T-helper 2 cell (primary cell): ENCODE data around the gene ZNF506.
"Not testable (repeated sequence)": the region's sequence is repeated elsewhere in the genome, so short reads cannot be mapped to it uniquely, and the experiment has no call there.

Experiments used
- DNase-seq, 5 experiments: peaks; one replicate each; pipeline versions ENCODE4 v3.0.0 to v3.0.0-alpha.2; 2012 to 2022

ZNF506 gene

DNA sequence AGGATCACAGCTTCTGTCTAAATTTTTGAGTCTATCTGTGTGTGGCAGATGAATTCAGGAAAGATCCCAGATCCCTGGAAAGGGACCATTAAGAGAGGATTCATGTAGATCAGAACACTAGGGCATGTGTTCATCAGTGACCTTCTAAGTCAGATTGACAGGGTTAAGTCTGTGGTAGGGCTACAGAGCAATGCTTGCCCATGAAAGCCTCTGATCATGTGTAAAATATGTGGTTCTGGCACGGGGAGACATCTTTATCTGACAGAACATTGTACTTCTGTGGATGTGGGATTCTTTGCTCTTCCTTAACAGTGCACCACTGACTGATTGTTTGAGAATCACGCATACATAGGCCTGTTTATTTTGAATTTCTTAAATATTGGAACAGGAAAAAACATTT is 42.9 kb downstream of the ZNF506 start:
- DNase-seq, result no peak

- DNase-seq, result no peak
These were observed 43.9 kb downstream of the ZNF506 start for GRCh38 chr19:19777692-19778091.

DNA sequence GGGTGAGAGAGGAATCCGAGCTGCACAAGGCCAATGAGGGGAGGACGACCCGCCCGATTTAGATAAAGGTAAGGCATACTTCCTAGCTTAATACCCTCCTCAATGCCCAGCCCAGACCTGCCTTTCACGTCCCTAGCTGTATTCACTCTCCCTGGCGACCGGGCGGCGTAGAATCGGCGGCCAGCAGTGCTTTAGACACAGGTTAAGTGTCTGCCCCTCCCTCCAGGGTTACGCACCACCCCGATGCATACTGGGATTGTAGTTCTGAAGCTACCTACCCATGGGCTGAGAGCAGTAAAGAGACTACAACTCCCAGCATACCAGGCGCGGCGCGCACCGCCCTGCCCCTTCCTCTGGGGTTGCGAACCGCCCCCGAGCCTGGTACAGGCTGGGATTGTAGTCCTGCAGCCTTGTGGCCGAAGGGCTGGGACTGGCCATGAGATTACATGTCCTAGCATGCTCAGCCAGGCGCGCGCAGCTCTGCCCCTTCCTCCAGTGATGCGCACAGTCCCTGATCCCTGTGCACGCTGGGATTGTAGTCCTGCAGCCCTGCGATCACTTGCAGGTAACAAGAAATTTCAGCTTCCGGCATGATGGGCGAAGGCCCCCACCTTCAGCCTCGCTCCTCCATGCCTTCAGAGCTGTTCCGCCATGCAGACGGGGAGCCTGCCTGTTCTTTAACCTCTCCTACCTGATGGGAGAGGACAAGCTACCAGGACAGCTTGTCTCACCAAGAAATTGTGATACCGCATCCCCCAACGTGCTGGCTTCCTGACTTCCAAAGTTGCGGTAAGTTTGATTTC is 45.1 kb downstream of the ZNF506 start:
- DNase-seq, result peak; percentile 77 to 95 (median 86)

DNA sequence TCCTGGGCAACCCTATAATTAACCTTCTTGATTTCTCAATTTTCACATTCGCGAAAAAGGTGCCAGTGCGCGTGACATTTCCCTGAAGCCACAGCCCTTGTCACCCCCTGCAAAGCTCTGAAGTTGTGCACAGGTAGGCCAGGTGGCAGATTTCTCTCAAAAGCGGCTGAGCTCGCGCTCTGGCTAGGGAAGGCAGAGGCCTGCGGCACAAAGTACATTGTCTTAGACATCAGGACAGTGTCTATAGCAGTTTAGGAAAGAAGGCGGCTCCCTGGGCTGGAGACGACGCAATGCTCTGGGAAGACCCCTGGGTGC is 45.7 kb downstream of the ZNF506 start:
- DNase-seq, result no peak

- DNase-seq, result no peak
These were observed 47.1 kb downstream of the ZNF506 start for GRCh38 chr19:19774354-19775033.

DNA sequence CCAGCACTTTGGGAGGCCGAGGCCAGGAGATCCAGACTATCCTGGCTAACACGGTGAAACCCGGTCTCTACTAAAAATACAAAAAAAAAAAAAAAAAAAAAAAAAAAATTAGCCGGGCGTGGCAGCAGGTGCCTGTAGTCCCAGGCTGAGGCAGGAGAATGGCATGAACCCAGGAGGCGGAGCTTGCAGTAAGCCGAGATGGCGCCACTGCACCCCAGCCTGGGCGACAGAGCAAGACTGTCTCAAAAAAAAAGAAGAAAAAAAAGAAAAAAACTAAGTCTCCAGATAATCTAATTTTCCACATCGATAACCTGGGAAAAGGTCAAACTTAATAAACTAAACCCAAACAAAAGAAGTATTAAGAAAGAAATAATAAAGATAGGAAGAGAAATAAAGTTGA is 49.6 kb downstream of the ZNF506 start:
- DNase-seq, result not testable (repeated sequence)

- not testable (repeated sequence) for DNase-seq
These were observed 51.6 kb downstream of the ZNF506 start for GRCh38 chr19:19769971-19770370.

- DNase-seq, result no peak
These were observed 63.4 kb downstream of the ZNF506 start for GRCh38 chr19:19758164-19758563.

GRCh38 chr19:19752760-19753403 is 68.7 kb downstream of the ZNF506 start:
- DNase-seq, result no peak

- no peak for DNase-seq
These were observed 69.7 kb downstream of the ZNF506 start for GRCh38 chr19:19751846-19752245.

GRCh38 chr19:19750842-19751790 is 70.4 kb downstream of the ZNF506 start:
- DNase-seq, result no peak

GRCh38 chr19:19749908-19750841 is 71.4 kb downstream of the ZNF506 start:
- no peak for DNase-seq

DNA sequence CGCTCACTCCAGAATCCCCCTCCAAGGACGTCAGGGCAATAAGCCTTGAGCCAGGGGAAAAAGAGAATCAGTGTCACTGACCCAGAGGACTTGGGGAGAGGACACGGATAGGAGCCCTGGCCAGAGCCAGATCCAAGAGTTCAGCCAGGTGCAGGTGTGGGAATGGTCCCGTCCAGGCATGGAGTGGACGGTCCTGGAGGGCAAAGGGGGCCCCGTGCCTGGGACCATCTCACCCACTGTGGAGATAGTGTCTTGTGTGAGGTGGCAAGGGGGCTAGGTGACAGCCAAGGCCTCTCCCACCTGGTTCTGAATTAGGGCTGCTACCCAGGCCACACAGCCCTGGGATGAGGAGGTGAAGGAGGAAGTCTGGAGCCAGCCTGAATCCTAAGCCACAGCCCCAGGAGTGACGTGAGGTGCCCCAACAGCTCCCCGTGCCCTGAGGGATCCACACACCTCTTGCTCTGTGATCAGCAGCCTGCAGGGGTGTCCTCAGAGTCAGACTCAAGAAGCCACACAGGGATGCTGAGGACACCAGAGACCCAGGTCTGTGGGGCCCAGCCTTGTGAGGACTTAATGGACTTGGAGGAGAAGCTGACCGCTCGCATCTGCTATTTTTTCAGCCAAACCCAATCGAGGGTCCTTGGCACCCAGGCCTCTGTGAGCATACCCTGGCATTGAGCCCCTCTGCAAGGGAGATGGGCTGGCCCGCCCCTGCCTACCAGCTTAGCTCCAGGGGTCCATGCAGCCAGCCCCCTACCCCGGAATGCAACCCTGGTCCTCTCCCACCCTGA is 72.2 kb downstream of the ZNF506 start:
- no peak for DNase-seq

- no peak for DNase-seq
These were observed 73.2 kb downstream of the ZNF506 start for GRCh38 chr19:19748249-19748938.

DNA sequence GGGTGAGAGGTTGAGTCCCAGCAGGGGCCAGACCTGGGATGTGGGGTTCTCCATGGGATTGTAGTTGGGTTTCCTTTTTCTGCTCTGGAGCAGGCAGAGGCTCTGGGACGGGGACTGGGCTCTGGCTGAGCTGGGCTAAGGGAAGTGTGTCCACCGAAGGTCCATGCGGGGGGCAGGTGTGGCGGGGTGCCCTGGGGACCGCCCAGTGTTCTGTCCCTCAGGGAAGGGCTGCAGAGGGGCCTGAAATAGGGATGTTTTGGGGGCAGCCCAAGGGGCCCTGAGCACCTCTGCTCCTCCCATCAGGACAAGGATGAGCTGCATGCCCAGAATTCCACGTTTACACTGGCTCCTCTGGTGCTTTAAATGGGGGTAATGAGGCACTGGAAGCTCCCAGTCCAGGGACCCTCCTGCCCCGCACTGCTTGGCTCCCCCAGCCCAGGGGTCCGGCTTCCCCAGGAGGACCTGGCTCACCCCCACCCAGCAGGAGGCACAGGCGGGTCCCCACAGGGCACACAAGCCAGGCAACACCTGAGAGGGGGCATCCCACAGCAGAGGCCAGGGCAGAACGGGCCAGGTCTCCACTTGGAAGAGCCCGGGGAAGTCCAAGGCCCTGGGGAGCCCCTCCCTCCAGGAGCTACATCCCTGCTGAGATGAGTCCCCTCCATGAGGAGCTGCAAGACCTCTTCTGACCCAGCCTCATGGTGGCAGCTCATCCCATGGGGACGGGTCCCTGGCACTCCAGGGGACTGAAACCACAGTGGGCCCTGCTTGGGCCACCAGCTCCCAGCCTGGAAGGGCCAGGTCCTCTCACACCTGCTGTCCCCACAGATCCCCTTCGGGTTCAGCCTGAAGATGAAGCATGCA is 74.0 kb downstream of the ZNF506 start:
- DNase-seq, result no peak

- DNase-seq, result no peak
These were observed 75.0 kb downstream of the ZNF506 start for GRCh38 chr19:19746286-19747213.

GRCh38 chr19:19745496-19746285 is 75.9 kb downstream of the ZNF506 start:
- DNase-seq, result no peak
